GM12891 (cell line): ENCODE data around the gene ITGA7.

ENCODE experiments used
- POLR2A ChIP-seq: IDR thresholded peaks from 2 replicates; pipeline ENCODE4 v1.6.1; 2011; ENCODE audit warnings: low read depth, low read length, control low read depth
- POLR2AphosphoS5 ChIP-seq: IDR thresholded peaks from 2 replicates; pipeline ENCODE4 v1.6.1; 2011; ENCODE audit warnings: low read depth, low read length, control low read depth
- POU2F2 ChIP-seq: IDR thresholded peaks from 2 replicates; pipeline ENCODE4 v1.6.1; 2011; ENCODE audit warnings: low read depth, mild to moderate bottlenecking, control low read depth, low read length, moderate library complexity
- SPI1 ChIP-seq: IDR thresholded peaks from 2 replicates; pipeline ENCODE4 v1.6.1; 2011; ENCODE audit warnings: low read depth, low read length, control low read depth
- TAF1 ChIP-seq: IDR thresholded peaks from 2 replicates; pipeline ENCODE4 v1.6.1; 2011; ENCODE audit warnings: low read depth, low read length, control low read depth

DNA sequence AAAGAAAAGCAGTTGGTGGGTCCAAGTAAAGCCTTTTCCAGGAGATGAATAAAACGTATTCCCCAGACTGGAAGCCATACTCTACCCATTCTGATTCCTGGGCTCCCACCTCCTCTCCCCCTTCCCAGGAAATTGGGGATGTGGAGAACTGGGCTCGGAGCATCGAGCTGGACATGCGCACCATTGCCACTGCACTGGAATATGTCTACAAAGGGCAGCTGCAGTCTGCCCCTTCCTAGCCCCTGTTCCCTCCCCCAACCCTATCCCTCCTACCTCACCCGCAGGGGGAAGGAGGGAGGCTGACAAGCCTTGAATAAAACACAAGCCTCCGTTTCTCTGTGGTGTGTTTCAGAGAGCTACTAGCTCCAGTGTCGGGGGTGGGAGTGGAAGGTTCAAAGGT lies 11.7 kb upstream of the ITGA7 start:
- TF ChIP-seq SPI1 (no peak), POLR2A (no peak), POLR2AphosphoS5 (no peak), TAF1 (no peak), POU2F2 (no peak)
